CD4-positive, alpha-beta memory T cell (primary cell): ENCODE results near the gene LY6G6D. TPM values are rescaled to one million over a fixed set of nuclear protein-coding genes. Genes with fewer than 3 reads are reported as not detected.

Source experiments
- CTCF ChIA-PET: fragments of 350-600 bp; sonication (Branson Sonifier 250); formaldehyde crosslinking; loops from one replicate; lab custom pipeline; 2021; ENCODE audit warnings: inconsistent platforms; ENCODE audit not compliant: partially characterized antibody; lab: Charles Lee
- POLR2A ChIA-PET: fragments of 350-600 bp; sonication (Branson Sonifier 250); formaldehyde crosslinking; loops from one replicate; lab custom pipeline; 2021; ENCODE audit not compliant: partially characterized antibody; lab: Charles Lee
- DNase-seq, 5 donors: peaks; one replicate each; pipeline versions ENCODE4 v3.0.0 to v3.0.0-alpha.2; 2020 to 2022; ENCODE audit warnings: mixed read lengths in 1 of 5
- H3K27ac ChIP-seq: one replicate; pipeline ENCODE4 v1.7.0; 2013; ENCODE audit warnings: low read depth, low read length
- H3K27me3 ChIP-seq: 2 replicates; pipeline ENCODE4 v1.7.0; 2013; ENCODE audit warnings: mild to moderate bottlenecking, low read length, moderate library complexity; ENCODE audit not compliant: insufficient read depth
- H3K36me3 ChIP-seq: 2 replicates; pipeline ENCODE4 v1.7.0; 2013; ENCODE audit warnings: mild to moderate bottlenecking, low read length, moderate library complexity; ENCODE audit not compliant: insufficient read depth
- H3K4me1 ChIP-seq: 2 replicates; pipeline ENCODE4 v1.7.0; 2013; ENCODE audit warnings: mild to moderate bottlenecking, low read length, moderate library complexity; ENCODE audit not compliant: insufficient read depth
- H3K4me3 ChIP-seq, 2 donors: one replicate each; pipeline ENCODE4 v1.7.0; 2013; ENCODE audit warnings: low read length in 2 of 2, mild to moderate bottlenecking in 1 of 2
- H3K9me3 ChIP-seq, 2 donors: one replicate each; pipeline ENCODE4 v1.7.0; 2013; ENCODE audit warnings: low read length in 2 of 2, control low read depth in 1 of 2; ENCODE audit not compliant: control insufficient read depth in 1 of 2
- H3K27ac Mint-ChIP-seq, 7 donors: one replicate each; pipeline ENCODE4 v1.8.0; 2020 to 2021; ENCODE audit warnings: mixed read lengths in 7 of 7, mild to moderate bottlenecking in 6 of 7, inconsistent platforms in 3 of 7, moderate library complexity in 3 of 7
- H3K27me3 Mint-ChIP-seq, 2 donors: one replicate each; pipeline ENCODE4 v1.8.0; 2020 to 2021; ENCODE audit warnings: mixed read lengths in 2 of 2
- H3K36me3 Mint-ChIP-seq, 2 donors: one replicate each; pipeline ENCODE4 v1.8.0; 2020 to 2021; ENCODE audit warnings: mixed read lengths in 2 of 2, inconsistent platforms in 1 of 2, mild to moderate bottlenecking in 1 of 2
- H3K4me1 Mint-ChIP-seq, 4 donors: one replicate each; pipeline ENCODE4 v1.8.0; 2020 to 2021; ENCODE audit warnings: mixed read lengths in 4 of 4, mild to moderate bottlenecking in 1 of 4
- H3K4me3 Mint-ChIP-seq, 8 donors: one replicate each; pipeline ENCODE4 v1.8.0; 2020 to 2021; ENCODE audit warnings: mixed read lengths in 8 of 8, mild to moderate bottlenecking in 7 of 8, moderate library complexity in 6 of 8, inconsistent platforms in 3 of 8
- H3K9me3 Mint-ChIP-seq, 8 donors: one replicate each; pipeline ENCODE4 v1.8.0; 2020 to 2021; ENCODE audit warnings: mixed read lengths in 8 of 8, mild to moderate bottlenecking in 5 of 8, inconsistent platforms in 3 of 8, moderate library complexity in 1 of 8
- intact Hi-C: fragments of 100-400 bp; cut with micrococcal nuclease; formaldehyde crosslinking; loops from one replicate; pipeline ENCODE4 v1.15.1; 2023
- polyA plus RNA-seq, 2 donors: library from polyadenylated mRNA; unstranded; fragments of 300-500 nt; fragmentation: Illumina TruSeq; gene quantifications; one replicate each; pipeline ENCODE4 v1.2.3, GENCODE V29; 2021
- total RNA-seq, 2 experiments: library from RNA; stranded (reverse); gene quantifications; one replicate each; pipeline ENCODE4 v1.2.3, GENCODE V29; 2021

Gene LY6G6D
- total and polyA plus RNA-seq, 4 experiments from 2014 or later: not detected

- no peak within 1 kb of the TSS for H3K4me3 Mint-ChIP-seq
- H3K9me3 ChIP-seq: no peaks in the 10 kb centered on the region
- peak within 1 kb of the TSS in 3 of 7 donors; percentile 12 to 55 (median 32) for H3K27ac Mint-ChIP-seq
- no peak within 1 kb of the TSS for H3K4me3 ChIP-seq
- no peaks in the 10 kb centered on the region for H3K27me3 ChIP-seq
- H3K27me3 Mint-ChIP-seq: no peaks in the 10 kb centered on the region
- no peaks in the 10 kb centered on the region for H3K36me3 ChIP-seq
- ChIA-PET CTCF (no interaction called here), POLR2A (no interaction called here)
- H3K4me1 Mint-ChIP-seq: peaks cover 0 to 5% (median 3%) of the 10 kb centered on the region in 4 donors
- no peaks in the 10 kb centered on the region for H3K9me3 Mint-ChIP-seq
- no peaks in the 10 kb centered on the region for H3K4me1 ChIP-seq
- no peak within 1 kb of the TSS for H3K27ac ChIP-seq
- peaks cover 5 to 11% of the 10 kb centered on the region in 2 donors for H3K36me3 Mint-ChIP-seq
- no peak for DNase-seq
- intact Hi-C loops: no loop called here
Measured at GRCh38 chr6:31762356-31762755, 47.2 kb downstream of the LY6G6D start, which contains the start of gene SAPCD1. TSS of gene SAPCD1 (plus strand) at chr6:31762656. CDS start at chr6:31763055, 399 bp downstream.

GRCh38 chr6:31762878-31763618 is 47.9 kb downstream of the LY6G6D start:
- H3K36me3 Mint-ChIP-seq: peaks cover 5 to 11% of the 10 kb centered on the region in 2 donors
- Histone ChIP-seq H3K27me3 (no peaks in the 10 kb centered on the region), H3K4me1 (no peaks in the 10 kb centered on the region), H3K27ac (no peak overlapping the region), H3K36me3 (no peaks in the 10 kb centered on the region), H3K9me3 (no peaks in the 10 kb centered on the region), H3K4me3 (no peak overlapping the region)
- ChIA-PET CTCF (no interaction called here), POLR2A (no interaction called here)
- peaks cover 0 to 5% (median 3%) of the 10 kb centered on the region in 4 donors for H3K4me1 Mint-ChIP-seq
- H3K4me3 Mint-ChIP-seq: no peak overlapping the region
- intact Hi-C loops: no loop called here
- H3K27me3 Mint-ChIP-seq: no peaks in the 10 kb centered on the region
- no peak for DNase-seq
- H3K9me3 Mint-ChIP-seq: no peaks in the 10 kb centered on the region
- H3K27ac Mint-ChIP-seq: peak overlapping the region in 1 of 7 donors; percentile 12

- no peak overlapping the region for H3K4me3 Mint-ChIP-seq
- peaks cover 0 to 5% (median 3%) of the 10 kb centered on the region in 4 donors for H3K4me1 Mint-ChIP-seq
- H3K27me3 Mint-ChIP-seq: no peaks in the 10 kb centered on the region
- POLR2A ChIA-PET: no interaction called here
- intact Hi-C loops: no loop called here
- H3K9me3 ChIP-seq: no peaks in the 10 kb centered on the region
- peaks cover 5 to 11% of the 10 kb centered on the region in 2 donors for H3K36me3 Mint-ChIP-seq
- DNase-seq: no peak
- H3K27ac Mint-ChIP-seq: peak overlapping the region in 2 of 7 donors; percentile 53 to 70
- H3K27ac ChIP-seq: no peak overlapping the region
- CTCF ChIA-PET: no interaction called here
- H3K27me3 ChIP-seq: no peaks in the 10 kb centered on the region
- H3K36me3 ChIP-seq: no peaks in the 10 kb centered on the region
- H3K4me1 ChIP-seq: no peaks in the 10 kb centered on the region
- H3K9me3 Mint-ChIP-seq: no peaks in the 10 kb centered on the region
- H3K4me3 ChIP-seq: no peak overlapping the region
Measured at GRCh38 chr6:31763619-31763940, 48.4 kb downstream of the LY6G6D start.

GRCh38 chr6:31764198-31764597 is 49.0 kb downstream of the LY6G6D start:
- no peaks in the 10 kb centered on the region for H3K9me3 Mint-ChIP-seq
- Histone ChIP-seq H3K27me3 (no peaks in the 10 kb centered on the region), H3K36me3 (no peaks in the 10 kb centered on the region), H3K4me3 (no peak overlapping the region), H3K27ac (no peak overlapping the region), H3K9me3 (no peaks in the 10 kb centered on the region), H3K4me1 (no peaks in the 10 kb centered on the region)
- no peaks in the 10 kb centered on the region for H3K27me3 Mint-ChIP-seq
- H3K36me3 Mint-ChIP-seq: peaks cover 5 to 7% of the 10 kb centered on the region in 2 donors
- no peak for DNase-seq
- intact Hi-C loops: no loop called here
- no peak overlapping the region for H3K4me3 Mint-ChIP-seq
- ChIA-PET POLR2A (no interaction called here), CTCF (no interaction called here)
- H3K4me1 Mint-ChIP-seq: peaks cover 0 to 5% (median 3%) of the 10 kb centered on the region in 4 donors
- no peak overlapping the region for H3K27ac Mint-ChIP-seq

- ChIA-PET POLR2A (no interaction called here), CTCF (no interaction called here)
- Histone ChIP-seq H3K36me3 (no peaks in the 10 kb centered on the region), H3K27ac (no peak overlapping the region), H3K27me3 (no peaks in the 10 kb centered on the region), H3K4me1 (peaks cover 5% of the 10 kb centered on the region), H3K9me3 (no peaks in the 10 kb centered on the region), H3K4me3 (no peak overlapping the region)
- H3K27ac Mint-ChIP-seq: no peak overlapping the region
- peaks cover 3 to 5% of the 10 kb centered on the region in 2 donors for H3K36me3 Mint-ChIP-seq
- H3K9me3 Mint-ChIP-seq: no peaks in the 10 kb centered on the region
- no peaks in the 10 kb centered on the region for H3K27me3 Mint-ChIP-seq
- intact Hi-C loops: no loop called here
- peaks cover 4 to 13% (median 10%) of the 10 kb centered on the region in 4 donors for H3K4me1 Mint-ChIP-seq
- DNase-seq: no peak
- no peak overlapping the region for H3K4me3 Mint-ChIP-seq
Measured at GRCh38 chr6:31765559-31765909, 50.4 kb downstream of the LY6G6D start.

GRCh38 chr6:31765910-31766794 is 51.0 kb downstream of the LY6G6D start:
- Histone ChIP-seq H3K4me1 (peaks cover 11% of the 10 kb centered on the region), H3K36me3 (no peaks in the 10 kb centered on the region), H3K4me3 (no peak overlapping the region), H3K27ac (no peak overlapping the region), H3K9me3 (no peaks in the 10 kb centered on the region), H3K27me3 (no peaks in the 10 kb centered on the region)
- intact Hi-C loops: no loop called here
- Mint-ChIP-seq H3K4me1 (peaks cover 6 to 18% (median 12%) of the 10 kb centered on the region in 4 donors), H3K4me3 (no peak overlapping the region), H3K27ac (no peak overlapping the region), H3K27me3 (no peaks in the 10 kb centered on the region), H3K36me3 (peaks cover 2 to 3% of the 10 kb centered on the region in 2 donors), H3K9me3 (no peaks in the 10 kb centered on the region)
- POLR2A ChIA-PET: no interaction called here
- CTCF ChIA-PET: interaction anchor here (0.9 kb wide), 1 partner anchor 36 kb away, joined by 3 read pairs; no protein-coding TSS in a partner anchor
- no peak for DNase-seq

GRCh38 chr6:31767096-31767645 is 52.0 kb downstream of the LY6G6D start:
- Histone ChIP-seq H3K36me3 (no peaks in the 10 kb centered on the region), H3K27ac (no peak overlapping the region), H3K4me1 (peaks cover 21% of the 10 kb centered on the region), H3K4me3 (no peak overlapping the region), H3K27me3 (no peaks in the 10 kb centered on the region), H3K9me3 (no peaks in the 10 kb centered on the region)
- Mint-ChIP-seq H3K27me3 (no peaks in the 10 kb centered on the region), H3K4me3 (no peak overlapping the region), H3K4me1 (peaks cover 9 to 24% (median 18%) of the 10 kb centered on the region in 4 donors), H3K36me3 (peaks cover 0 to 1% of the 10 kb centered on the region in 2 donors), H3K27ac (no peak overlapping the region), H3K9me3 (no peaks in the 10 kb centered on the region)
- intact Hi-C loops: no loop called here
- ChIA-PET CTCF (interaction anchor here (12.8 kb wide), 1 partner anchor 33 kb away, joined by 173 read pairs; the partner anchor contains the start of genes CLIC1, DDAH2 and MSH5), POLR2A (no interaction called here)
- no peak for DNase-seq
